Measurements from ENCODE around the gene MGRN1. TPM values are rescaled to one million over a fixed set of nuclear protein-coding genes. Genes with fewer than 3 reads are reported as not detected.
A peak's percentile ranks its signal among the peaks of the same experiment; 100 is the strongest.

The MGRN1 gene
- total and polyA plus RNA-seq, 11 donors: 17.9 to 75.0 (median 38.0) TPM

GRCh38 chr16:4599545-4599944 is 25.1 kb upstream of the MGRN1 start:
- intact Hi-C loops (cut with DNase I): no loop called here
- no peaks in the 10 kb centered on the region for H3K9me3 ChIP-seq
- H3K27me3 ChIP-seq: no peaks in the 10 kb centered on the region
- no peak for DNase-seq
- ATAC-seq: no peak
- TF ChIP-seq POLR2A (IDR thresholded peaks at IDR 0.05) (no peak), CTCF (IDR thresholded peaks at IDR 0.05) (no peak)
- no peak overlapping the region for H3K27ac ChIP-seq
- peaks cover 0 to 16% (median 0%) of the 10 kb centered on the region in 12 donors for H3K4me1 ChIP-seq
- 69 to 84% (median 80%) methylated on average over 8 of the region's 8 CpGs for WGBS, 4 donors
- no peak overlapping the region for H3K4me3 ChIP-seq
- no peaks in the 10 kb centered on the region for H3K36me3 ChIP-seq

GRCh38 chr16:4601036-4601863 is 23.4 kb upstream of the MGRN1 start:
- TF ChIP-seq POLR2A (IDR thresholded peaks at IDR 0.05) (no peak), CTCF (IDR thresholded peaks at IDR 0.05) (no peak)
- Histone ChIP-seq H3K4me3 (peak overlapping the region in 1 of 12 donors; percentile 14), H3K9me3 (no peaks in the 10 kb centered on the region), H3K4me1 (peaks cover 0 to 22% (median 0%) of the 10 kb centered on the region in 12 donors), H3K27ac (no peak overlapping the region), H3K27me3 (no peaks in the 10 kb centered on the region), H3K36me3 (no peaks in the 10 kb centered on the region)
- DNase-seq (no peak), ATAC-seq (no peak)
- WGBS, 4 donors: 35 to 51% (median 38%) methylated on average over 18 of the region's 18 CpGs
- intact Hi-C loops (cut with DNase I): no loop called here

GRCh38 chr16:4601864-4602186 is 22.8 kb upstream of the MGRN1 start:
- H3K4me3 ChIP-seq: no peak overlapping the region
- DNase-seq (no peak), ATAC-seq (no peak)
- H3K27me3 ChIP-seq: no peaks in the 10 kb centered on the region
- H3K4me1 ChIP-seq: peaks cover 0 to 22% (median 0%) of the 10 kb centered on the region in 12 donors
- no peak for TF ChIP-seq POLR2A (IDR thresholded peaks at IDR 0.05)
- TF ChIP-seq CTCF (IDR thresholded peaks at IDR 0.05): no peak
- H3K9me3 ChIP-seq: no peaks in the 10 kb centered on the region
- H3K27ac ChIP-seq: no peak overlapping the region
- no peaks in the 10 kb centered on the region for H3K36me3 ChIP-seq
- 53 to 73% (median 66%) methylated on average over 6 of the region's 6 CpGs for WGBS, 4 donors
- intact Hi-C loops (cut with DNase I): no loop called here

GRCh38 chr16:4602331-4602730 is 22.3 kb upstream of the MGRN1 start:
- Histone ChIP-seq H3K27ac (no peak overlapping the region), H3K9me3 (no peaks in the 10 kb centered on the region), H3K36me3 (peaks cover 0 to 1% (median 0%) of the 10 kb centered on the region in 9 donors), H3K27me3 (no peaks in the 10 kb centered on the region), H3K4me1 (peaks cover 0 to 22% (median 0%) of the 10 kb centered on the region in 12 donors), H3K4me3 (no peak overlapping the region)
- TF ChIP-seq POLR2A (IDR thresholded peaks at IDR 0.05) (no peak), CTCF (IDR thresholded peaks at IDR 0.05) (no peak)
- peak in 1 of 4 donors; percentile 5 for ATAC-seq
- intact Hi-C loops (cut with DNase I): no loop called here
- WGBS, 4 donors: 53 to 78% (median 65%) methylated on average over 4 to 8 of the region's 8 CpGs
- no peak for DNase-seq
